SJSA1 (cell line): ENCODE results near the gene ANKRD24. TPM values are rescaled to one million over a fixed set of nuclear protein-coding genes. Genes with fewer than 3 reads are reported as not detected.
A peak's percentile ranks its signal among the peaks of the same experiment; 100 is the strongest.
"Not testable (repeated sequence)": the region's sequence is repeated elsewhere in the genome, so short reads cannot be mapped to it uniquely, and the experiment has no call there.

ENCODE experiments used
- DNase-seq, 2 experiments: peaks; one replicate each; pipeline ENCODE4 v3.0.0-alpha.2; 2015 to 2020; ENCODE audit warnings: low spot score in 2 of 2, low read depth in 1 of 2
- H3K27ac ChIP-seq: fragments of 250-450 bp; sonication (Bioruptor Pico); 2 replicates; pipeline ENCODE4 v1.5.1; 2020; ENCODE audit warnings: mild to moderate bottlenecking, moderate library complexity
- H3K27me3 ChIP-seq: fragments of 250-450 bp; sonication (Bioruptor Pico); replicated peaks from 2 replicates; pipeline ENCODE4 v1.5.1; 2020; ENCODE audit warnings: mild to moderate bottlenecking, moderate library complexity
- H3K36me3 ChIP-seq: fragments of 250-450 bp; sonication (Bioruptor Pico); 2 replicates; pipeline ENCODE4 v1.5.1; 2020; ENCODE audit warnings: mild to moderate bottlenecking
- H3K4me1 ChIP-seq: fragments of 250-450 bp; sonication (Bioruptor Pico); replicated peaks from 2 replicates; pipeline ENCODE4 v1.6.1; 2021; ENCODE audit warnings: mild to moderate bottlenecking
- H3K4me3 ChIP-seq: fragments of 250-450 bp; sonication (Bioruptor Pico); 2 replicates; pipeline ENCODE4 v1.5.1; 2020; ENCODE audit warnings: mild to moderate bottlenecking
- H3K9me3 ChIP-seq: fragments of 250-450 bp; sonication (Bioruptor Pico); replicated peaks from 2 replicates; pipeline ENCODE4 v1.5.1; 2020; ENCODE audit warnings: mild to moderate bottlenecking
- total RNA-seq: library from RNA; depleted of rRNA; stranded (reverse); fragments of >200 nt; shearing (Covaris generic); gene quantifications from 2 replicates; pipeline ENCODE4 v1.2.3, GENCODE V29; 2014

ANKRD24 gene
- total RNA-seq, 1 experiment from 2014 or later = 0.05 TPM

GRCh38 chr19:4218523-4218922 lies 36.0 kb downstream of the ANKRD24 start:
- not testable (repeated sequence) for H3K9me3 ChIP-seq, H3K27ac ChIP-seq, DNase-seq, H3K4me3 ChIP-seq, H3K36me3 ChIP-seq
- peaks cover 13% of the 10 kb centered on the region for H3K4me1 ChIP-seq
- H3K27me3 ChIP-seq = peaks cover 11% of the 10 kb centered on the region

GRCh38 chr19:4220188-4220587 lies 37.7 kb downstream of the ANKRD24 start:
- DNase-seq = no peak
- Histone ChIP-seq H3K27me3 (no peaks in the 10 kb centered on the region), H3K4me3 (no peak overlapping the region), H3K9me3 (no peaks in the 10 kb centered on the region), H3K27ac (no peak overlapping the region), H3K4me1 (peaks cover 13% of the 10 kb centered on the region), H3K36me3 (no peaks in the 10 kb centered on the region)

GRCh38 chr19:4224470-4224869 lies 42.0 kb downstream of the ANKRD24 start:
- H3K27me3 ChIP-seq = peaks cover 7% of the 10 kb centered on the region
- no peak overlapping the region for H3K27ac ChIP-seq
- no peaks in the 10 kb centered on the region for H3K9me3 ChIP-seq
- no peak for DNase-seq
- peaks cover 23% of the 10 kb centered on the region for H3K4me1 ChIP-seq
- H3K36me3 ChIP-seq = no peaks in the 10 kb centered on the region
- H3K4me3 ChIP-seq = no peak overlapping the region

DNA sequence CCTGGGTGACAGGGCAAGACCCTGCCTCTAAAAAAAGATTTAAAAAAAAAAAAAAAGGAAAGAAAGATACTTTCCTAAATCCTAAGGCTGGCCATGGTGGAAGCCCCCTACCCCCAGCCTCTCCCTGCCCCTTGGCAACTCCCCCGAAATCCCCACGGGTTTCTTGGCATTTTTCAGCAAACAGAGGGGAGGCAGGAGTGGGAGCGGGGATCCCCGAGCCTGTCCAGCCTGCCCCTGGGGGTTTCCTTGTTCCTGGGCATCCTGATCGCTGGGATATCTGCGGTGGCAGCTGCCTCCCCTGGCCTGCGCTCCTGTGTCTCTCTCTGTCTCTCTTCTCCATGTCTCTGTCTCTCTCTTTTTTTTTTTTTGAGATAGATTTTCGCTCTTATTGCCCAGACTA lies 43.4 kb downstream of the ANKRD24 start:
- Histone ChIP-seq H3K9me3 (no peaks in the 10 kb centered on the region), H3K4me3 (no peak overlapping the region), H3K27ac (no peak overlapping the region), H3K27me3 (peaks cover 7% of the 10 kb centered on the region), H3K4me1 (peaks cover 16% of the 10 kb centered on the region), H3K36me3 (no peaks in the 10 kb centered on the region)
- no peak for DNase-seq

DNA sequence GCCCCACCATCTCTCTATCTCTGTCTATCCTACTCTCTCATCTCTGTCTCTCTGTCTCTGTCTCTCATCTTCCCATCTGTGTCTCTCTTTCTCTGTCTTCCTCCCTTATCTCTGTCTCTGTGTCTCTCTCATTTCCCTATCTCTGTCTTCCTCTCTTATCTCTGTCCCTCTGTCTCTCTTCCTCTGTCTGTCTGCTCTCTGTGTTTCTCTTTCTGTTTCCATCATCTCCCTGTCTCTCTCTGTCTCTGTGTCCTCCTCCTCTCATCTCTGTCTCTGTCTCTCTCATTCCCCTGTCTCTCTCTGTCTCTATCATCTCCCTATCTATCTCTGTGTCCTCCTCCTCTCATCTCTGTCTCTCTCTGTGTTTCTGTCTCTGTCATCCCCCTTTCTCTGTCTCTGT lies 45.3 kb downstream of the ANKRD24 start:
- no peak for DNase-seq
- Histone ChIP-seq H3K9me3 (no peaks in the 10 kb centered on the region), H3K4me1 (peaks cover 11% of the 10 kb centered on the region; the same call in 1 of the 2 replicates)

DNA sequence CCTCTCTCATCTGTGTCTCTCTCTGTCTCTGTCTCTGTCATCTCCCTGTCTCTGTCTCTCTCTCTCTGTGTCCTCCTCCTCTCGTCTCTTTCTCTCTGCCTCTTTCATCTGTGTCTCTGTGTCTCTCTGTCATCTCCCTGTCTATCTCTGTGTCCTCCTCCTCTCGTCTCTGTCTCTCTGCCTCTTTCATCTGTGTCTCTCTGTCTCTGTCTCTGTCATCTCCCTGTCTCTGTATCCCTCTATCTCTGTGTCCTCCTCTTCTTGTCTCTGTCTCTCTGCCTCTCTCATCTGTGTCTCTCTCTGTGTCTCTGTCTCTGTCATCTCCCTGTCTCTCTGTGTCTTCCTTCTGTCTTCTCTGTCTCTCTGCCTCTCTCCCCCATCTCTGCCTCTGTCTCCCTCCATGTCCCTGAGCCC lies 46.3 kb downstream of the ANKRD24 start:
- Histone ChIP-seq H3K27me3 (peaks cover 7% of the 10 kb centered on the region), H3K4me1 (peaks cover 11% of the 10 kb centered on the region; the same call in 1 of the 2 replicates), H3K9me3 (no peaks in the 10 kb centered on the region), H3K27ac (no peak overlapping the region), H3K36me3 (no peaks in the 10 kb centered on the region), H3K4me3 (no peak overlapping the region)
- DNase-seq = no peak

More for the DNA sequence above, 45.3 kb downstream of the ANKRD24 start:
- H3K36me3 ChIP-seq = no peaks in the 10 kb centered on the region
- H3K27me3 ChIP-seq = peaks cover 7% of the 10 kb centered on the region
- no peak overlapping the region for H3K27ac ChIP-seq
- H3K4me3 ChIP-seq = no peak overlapping the region

GRCh38 chr19:4229179-4229931 lies 46.9 kb downstream of the ANKRD24 start, which contains the start of gene EBI3:
TSS of gene EBI3 (plus strand) at chr19:4229523. CDS start at chr19:4229551, 28 bp downstream.
- peaks cover 7% of the 10 kb centered on the region for H3K27me3 ChIP-seq
- no peak within 1 kb of the TSS for H3K27ac ChIP-seq
- no peak within 1 kb of the TSS for H3K4me3 ChIP-seq
- peak in 1 of 2 experiments; percentile 59 for DNase-seq
- no peaks in the 10 kb centered on the region for H3K36me3 ChIP-seq
- H3K4me1 ChIP-seq = peaks cover 11% of the 10 kb centered on the region; the same call in 1 of the 2 replicates
- H3K9me3 ChIP-seq = no peaks in the 10 kb centered on the region

- not testable (repeated sequence) for H3K27me3 ChIP-seq, H3K36me3 ChIP-seq, H3K4me3 ChIP-seq, DNase-seq, H3K27ac ChIP-seq, H3K9me3 ChIP-seq
- H3K4me1 ChIP-seq = peaks cover 11% of the 10 kb centered on the region; the same call in 1 of the 2 replicates
Measured at GRCh38 chr19:4230237-4230636, 47.7 kb downstream of the ANKRD24 start.

DNA sequence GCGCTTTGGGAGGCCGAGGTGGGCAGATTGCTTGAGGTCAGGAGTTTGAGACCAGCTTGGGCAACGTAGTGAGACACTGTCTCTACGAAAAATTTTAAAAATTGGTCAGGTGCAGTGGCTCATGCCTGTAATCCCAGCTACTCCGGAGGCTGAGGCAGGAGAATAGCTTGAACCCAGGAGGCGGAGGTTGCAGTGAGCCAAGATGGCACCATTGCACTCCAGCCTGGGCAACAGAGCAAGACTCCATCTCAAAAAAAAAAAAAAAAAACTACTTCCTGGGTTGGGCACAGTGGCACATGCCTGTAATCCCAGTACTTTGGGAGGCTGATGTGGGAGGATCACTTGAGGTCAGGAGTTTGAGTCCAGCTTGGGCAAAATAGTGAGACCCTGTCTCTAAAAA lies 49.0 kb downstream of the ANKRD24 start:
- not testable (repeated sequence) for H3K36me3 ChIP-seq, DNase-seq, H3K9me3 ChIP-seq, H3K27me3 ChIP-seq, H3K4me3 ChIP-seq, H3K27ac ChIP-seq
- peaks cover 11% of the 10 kb centered on the region; the same call in 1 of the 2 replicates for H3K4me1 ChIP-seq

DNA sequence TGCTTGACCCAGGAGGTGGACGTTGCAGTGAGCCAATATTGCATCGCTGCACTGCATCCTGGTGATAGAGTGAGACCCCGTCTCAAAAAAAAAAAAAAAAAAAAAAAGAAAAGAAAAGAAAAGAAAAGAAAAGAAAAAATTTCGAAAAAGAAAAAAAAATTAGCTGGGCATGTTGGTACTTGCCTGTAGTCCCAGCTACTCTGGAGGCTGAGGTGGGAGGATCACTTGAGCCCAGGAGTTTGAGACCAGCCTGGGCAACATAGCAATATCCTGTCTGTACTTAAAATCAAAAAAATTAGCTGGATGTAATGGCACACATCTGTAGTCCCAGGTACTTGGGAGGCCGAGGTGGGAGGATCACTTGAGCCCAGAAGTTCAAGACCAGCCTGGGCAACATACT lies 49.6 kb downstream of the ANKRD24 start:
- not testable (repeated sequence) for H3K27ac ChIP-seq, H3K4me3 ChIP-seq, DNase-seq, H3K27me3 ChIP-seq, H3K36me3 ChIP-seq, H3K9me3 ChIP-seq
- peaks cover 11% of the 10 kb centered on the region; the same call in 1 of the 2 replicates for H3K4me1 ChIP-seq

DNA sequence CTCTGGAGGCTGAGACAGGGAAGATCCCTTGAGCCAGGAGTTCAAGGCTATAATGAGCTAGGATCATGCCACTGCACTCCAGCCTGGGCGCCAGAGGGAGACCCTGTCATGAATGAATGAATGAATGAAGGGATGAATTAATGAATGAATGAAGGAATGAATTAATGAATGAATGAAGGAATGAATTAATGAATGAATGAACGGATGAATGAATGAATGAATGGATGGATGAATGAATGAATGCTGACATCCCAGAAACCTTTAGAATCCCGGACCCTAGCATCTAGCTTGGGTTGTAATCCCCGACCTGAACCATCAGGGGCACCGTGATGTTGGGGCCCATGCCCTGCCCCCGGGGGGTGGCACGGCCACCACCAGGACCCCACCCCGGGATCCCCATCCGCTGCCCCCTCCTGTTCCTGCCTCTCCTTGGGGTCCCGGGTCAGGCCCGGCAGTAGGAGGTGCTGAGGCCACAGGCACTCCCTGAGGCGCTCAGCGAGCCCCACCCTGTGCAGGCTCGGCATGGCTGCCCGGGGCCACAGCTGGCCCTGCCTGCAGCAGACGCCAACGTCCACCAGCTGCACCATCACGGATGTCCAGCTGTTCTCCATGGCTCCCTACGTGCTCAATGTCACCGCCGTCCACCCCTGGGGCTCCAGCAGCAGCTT lies 50.3 kb downstream of the ANKRD24 start:
- Histone ChIP-seq H3K9me3 (no peaks in the 10 kb centered on the region), H3K4me3 (no peak overlapping the region), H3K27me3 (peaks cover 6% of the 10 kb centered on the region), H3K36me3 (no peaks in the 10 kb centered on the region), H3K4me1 (peaks cover 11% of the 10 kb centered on the region; the same call in 1 of the 2 replicates), H3K27ac (no peak overlapping the region)
- no peak for DNase-seq

GRCh38 chr19:4233282-4233853 lies 50.9 kb downstream of the ANKRD24 start:
- H3K27ac ChIP-seq = no peak overlapping the region
- no peak overlapping the region for H3K4me3 ChIP-seq
- no peak for DNase-seq
- peaks cover 11% of the 10 kb centered on the region; the same call in 1 of the 2 replicates for H3K4me1 ChIP-seq
- H3K27me3 ChIP-seq = peaks cover 4% of the 10 kb centered on the region; the same call in 1 of the 2 replicates
- H3K9me3 ChIP-seq = no peaks in the 10 kb centered on the region
- H3K36me3 ChIP-seq = no peaks in the 10 kb centered on the region

GRCh38 chr19:4234142-4234861 lies 51.8 kb downstream of the ANKRD24 start:
- H3K9me3 ChIP-seq = no peaks in the 10 kb centered on the region
- no peak overlapping the region for H3K4me3 ChIP-seq
- H3K4me1 ChIP-seq = peaks cover 3% of the 10 kb centered on the region; the same call in 1 of the 2 replicates
- no peak overlapping the region for H3K27ac ChIP-seq
- DNase-seq = no peak
- no peaks in the 10 kb centered on the region for H3K27me3 ChIP-seq
- no peaks in the 10 kb centered on the region for H3K36me3 ChIP-seq
